Activated CD8-positive, alpha-beta T cell treated with anti-CD3 and anti-CD28 coated beads, Interleukin-2, amount 10 ng/mL, durations not matched to agents 7 days and 5 days (primary cell): ENCODE results near the gene ASZ1. TPM values are rescaled to one million over a fixed set of nuclear protein-coding genes. Genes with fewer than 3 reads are reported as not detected.

Experiments
- ATAC-seq: fragments of 150-1000 bp; cut with Tn5 transposase; one replicate; pipeline ENCODE4 v1.10.0; 2021; ENCODE audit warnings: moderate library complexity
- CTCF ChIA-PET: fragments of 350-600 bp; sonication (Branson Sonifier 250); formaldehyde crosslinking; loops from one replicate; lab custom pipeline; 2021; ENCODE audit warnings: antibody characterized with exemption; lab: Charles Lee
- POLR2A ChIA-PET: fragments of 350-600 bp; sonication (Branson Sonifier 250); formaldehyde crosslinking; loops from one replicate; lab custom pipeline; 2021; ENCODE audit warnings: antibody characterized with exemption; lab: Charles Lee
- DNase-seq: peaks from one replicate; pipeline ENCODE4 v3.0.0-alpha.2; 2020
- H3K27ac Mint-ChIP-seq: one replicate; pipeline ENCODE4 v1.8.0; 2021; ENCODE audit warnings: mild to moderate bottlenecking, mixed read lengths
- H3K27me3 Mint-ChIP-seq: one replicate; pipeline ENCODE4 v1.8.0; 2021; ENCODE audit warnings: low read depth, mixed read lengths
- H3K36me3 Mint-ChIP-seq: one replicate; pipeline ENCODE4 v1.8.0; 2021; ENCODE audit warnings: low read depth, mixed read lengths
- H3K4me1 Mint-ChIP-seq: one replicate; pipeline ENCODE4 v1.8.0; 2021; ENCODE audit warnings: low read depth, mixed read lengths
- H3K4me3 Mint-ChIP-seq: one replicate; pipeline ENCODE4 v1.8.0; 2021; ENCODE audit warnings: mild to moderate bottlenecking, mixed read lengths
- H3K9me3 Mint-ChIP-seq: one replicate; pipeline ENCODE4 v1.8.0; 2022; ENCODE audit warnings: mixed read lengths; ENCODE audit not compliant: insufficient read depth
- total RNA-seq, 2 experiments: library from RNA; stranded (reverse); gene quantifications; one replicate each; pipeline ENCODE4 v1.2.3, GENCODE V29; 2021

ASZ1 gene
- total RNA-seq, 2 experiments from 2014 or later: not detected

GRCh38 chr7:117399820-117400422 is 27.4 kb downstream of the ASZ1 start:
- no peak overlapping the region for H3K27ac Mint-ChIP-seq

GRCh38 chr7:117395743-117396142 is 31.6 kb downstream of the ASZ1 start:
- Mint-ChIP-seq H3K9me3 (no peaks in the 10 kb centered on the region), H3K4me1 (no peaks in the 10 kb centered on the region), H3K27me3 (no peaks in the 10 kb centered on the region), H3K27ac (no peak overlapping the region), H3K4me3 (no peak overlapping the region), H3K36me3 (no peaks in the 10 kb centered on the region)
- ChIA-PET CTCF (no interaction called here), POLR2A (no interaction called here)
- no peak for DNase-seq
- no peak for ATAC-seq

More at GRCh38 chr7:117399820-117400422, 27.4 kb downstream of the ASZ1 start:
- no peak overlapping the region for H3K4me3 Mint-ChIP-seq
- ATAC-seq (no peak), DNase-seq (no peak)
- H3K27me3 Mint-ChIP-seq: no peaks in the 10 kb centered on the region
- CTCF ChIA-PET: no interaction called here
- no peaks in the 10 kb centered on the region for H3K9me3 Mint-ChIP-seq
- no peaks in the 10 kb centered on the region for H3K4me1 Mint-ChIP-seq
- no peaks in the 10 kb centered on the region for H3K36me3 Mint-ChIP-seq
- POLR2A ChIA-PET: no interaction called here

DNA sequence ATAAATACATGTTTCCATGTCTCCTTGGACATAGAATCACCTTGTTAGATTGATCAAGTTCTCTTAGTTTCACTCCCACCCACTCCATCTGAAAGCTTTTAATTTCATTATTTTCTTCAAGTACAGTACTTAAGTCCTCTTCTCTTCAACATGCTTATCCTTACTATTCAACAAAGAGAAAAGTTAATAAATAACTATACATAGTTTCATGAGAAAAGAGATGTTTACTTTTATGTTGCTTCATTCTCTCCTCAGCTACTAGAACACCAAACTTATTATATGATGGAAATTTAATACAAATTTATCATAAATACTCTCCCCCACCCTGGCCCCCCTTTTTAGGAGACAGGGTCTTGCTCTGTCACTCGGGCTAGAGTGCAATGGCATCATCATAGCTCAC is 33.5 kb downstream of the ASZ1 start:
- ChIA-PET POLR2A (no interaction called here), CTCF (no interaction called here)
- DNase-seq (no peak), ATAC-seq (no peak)
- Mint-ChIP-seq H3K27me3 (no peaks in the 10 kb centered on the region), H3K4me1 (no peaks in the 10 kb centered on the region), H3K4me3 (no peak overlapping the region), H3K36me3 (no peaks in the 10 kb centered on the region), H3K27ac (no peak overlapping the region), H3K9me3 (no peaks in the 10 kb centered on the region)

DNA sequence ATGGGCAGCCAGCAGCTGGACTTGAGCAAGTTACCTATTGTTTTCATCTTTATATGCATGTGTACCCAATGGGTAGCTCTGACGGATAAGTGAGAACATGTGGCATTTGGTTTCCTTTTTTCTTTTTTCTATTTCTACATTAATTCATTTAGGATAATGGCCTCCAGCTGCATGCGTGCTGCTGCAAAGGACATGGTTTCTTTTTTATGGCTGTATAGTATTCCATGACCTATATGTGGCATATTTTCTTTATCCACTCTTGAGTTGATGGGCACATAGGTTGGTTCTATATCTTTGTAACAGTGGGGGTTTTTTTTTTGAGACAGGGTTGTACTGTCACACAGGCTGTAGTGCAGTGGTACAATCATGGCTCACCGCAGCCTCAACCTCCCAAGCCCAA is 37.4 kb downstream of the ASZ1 start:
- H3K4me1 Mint-ChIP-seq: no peaks in the 10 kb centered on the region
- H3K4me3 Mint-ChIP-seq: no peak overlapping the region
- ChIA-PET POLR2A (no interaction called here), CTCF (no interaction called here)
- H3K36me3 Mint-ChIP-seq: no peaks in the 10 kb centered on the region
- no peaks in the 10 kb centered on the region for H3K9me3 Mint-ChIP-seq
- no peak for DNase-seq
- H3K27me3 Mint-ChIP-seq: no peaks in the 10 kb centered on the region
- no peak for ATAC-seq
- H3K27ac Mint-ChIP-seq: no peak overlapping the region

DNA sequence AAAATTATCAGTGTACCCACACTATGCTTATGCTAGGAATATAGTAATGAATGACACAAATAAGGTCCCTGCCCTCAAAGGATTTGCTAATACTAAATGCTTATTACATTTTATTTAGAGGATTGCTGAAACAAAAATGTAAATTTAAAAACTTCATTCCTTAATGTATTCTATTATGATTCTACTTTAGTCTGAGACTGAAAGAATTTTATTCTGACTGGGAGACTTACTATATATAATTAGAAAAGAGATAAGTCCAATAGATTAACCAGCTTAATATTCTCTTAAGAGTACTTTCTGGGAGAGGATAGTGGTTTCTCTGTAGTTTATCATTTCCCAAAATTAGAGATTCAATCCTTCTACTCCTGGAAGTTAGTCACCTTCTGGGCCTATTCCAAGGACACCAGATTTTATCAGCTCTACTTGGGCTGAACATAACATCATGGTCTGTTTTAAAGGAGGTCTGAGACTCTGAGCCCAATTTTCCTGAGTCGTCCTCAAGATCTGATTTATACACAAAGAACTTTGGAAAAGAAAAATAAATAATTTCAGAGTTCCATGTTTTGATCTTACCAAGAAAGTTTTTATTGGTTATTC is 41.1 kb downstream of the ASZ1 start:
- no peaks in the 10 kb centered on the region for H3K27me3 Mint-ChIP-seq
- CTCF ChIA-PET: no interaction called here
- H3K4me1 Mint-ChIP-seq: no peaks in the 10 kb centered on the region
- no peaks in the 10 kb centered on the region for H3K36me3 Mint-ChIP-seq
- no peaks in the 10 kb centered on the region for H3K9me3 Mint-ChIP-seq
- ATAC-seq: no peak
- H3K27ac Mint-ChIP-seq: no peak overlapping the region
- POLR2A ChIA-PET: no interaction called here
- DNase-seq: no peak
- no peak overlapping the region for H3K4me3 Mint-ChIP-seq

- ChIA-PET CTCF (no interaction called here), POLR2A (no interaction called here)
- Mint-ChIP-seq H3K27ac (no peak overlapping the region), H3K27me3 (no peaks in the 10 kb centered on the region), H3K36me3 (no peaks in the 10 kb centered on the region), H3K4me3 (no peak overlapping the region), H3K4me1 (no peaks in the 10 kb centered on the region), H3K9me3 (no peaks in the 10 kb centered on the region)
- ATAC-seq (no peak), DNase-seq (no peak)
Measured at GRCh38 chr7:117385363-117386109, 41.8 kb downstream of the ASZ1 start.

GRCh38 chr7:117384688-117385362 is 42.5 kb downstream of the ASZ1 start:
- Mint-ChIP-seq H3K27me3 (no peaks in the 10 kb centered on the region), H3K36me3 (no peaks in the 10 kb centered on the region), H3K4me3 (no peak overlapping the region), H3K9me3 (no peaks in the 10 kb centered on the region), H3K4me1 (no peaks in the 10 kb centered on the region), H3K27ac (no peak overlapping the region)
- POLR2A ChIA-PET: no interaction called here
- CTCF ChIA-PET: no interaction called here
- ATAC-seq (no peak), DNase-seq (no peak)

DNA sequence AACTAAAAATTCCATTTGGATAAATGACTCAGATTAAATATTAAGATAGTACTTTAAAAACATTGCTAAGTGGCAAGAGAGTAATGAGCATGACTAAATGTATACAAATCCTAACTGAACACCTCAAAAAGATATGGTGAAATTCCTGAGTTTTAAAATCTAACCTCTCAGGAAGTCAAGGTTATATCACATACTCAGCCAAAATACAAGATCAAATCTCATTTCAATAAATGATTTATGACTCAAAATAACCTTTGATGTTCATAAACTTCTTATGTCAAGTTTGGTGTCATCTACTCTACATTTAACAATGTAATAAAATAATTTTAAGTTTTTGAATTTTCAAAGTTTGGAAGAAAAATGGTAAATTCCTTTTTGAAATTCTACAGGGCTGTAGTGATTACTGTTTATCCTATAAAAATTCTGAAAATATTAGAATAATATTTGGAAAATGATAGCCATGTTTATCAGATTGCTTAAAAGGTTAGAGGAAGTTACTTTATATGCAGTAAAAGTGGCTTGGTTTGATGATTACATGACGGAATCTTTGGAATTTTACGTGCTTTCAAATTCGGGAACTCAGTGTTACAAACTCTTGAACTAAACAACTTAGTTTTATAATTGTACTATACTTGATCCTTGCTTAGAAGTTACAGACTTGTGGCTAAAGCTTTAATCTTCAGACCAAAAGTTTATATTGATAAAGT is 43.7 kb downstream of the ASZ1 start:
- DNase-seq (no peak), ATAC-seq (no peak)
- no peak overlapping the region for H3K4me3 Mint-ChIP-seq
- ChIA-PET POLR2A (no interaction called here), CTCF (no interaction called here)
- no peaks in the 10 kb centered on the region for H3K27me3 Mint-ChIP-seq
- no peak overlapping the region for H3K27ac Mint-ChIP-seq
- no peaks in the 10 kb centered on the region for H3K9me3 Mint-ChIP-seq
- H3K36me3 Mint-ChIP-seq: no peaks in the 10 kb centered on the region
- H3K4me1 Mint-ChIP-seq: no peaks in the 10 kb centered on the region

GRCh38 chr7:117383046-117383445 is 44.2 kb downstream of the ASZ1 start:
- POLR2A ChIA-PET: no interaction called here
- Mint-ChIP-seq H3K4me1 (no peaks in the 10 kb centered on the region), H3K36me3 (no peaks in the 10 kb centered on the region)

DNA sequence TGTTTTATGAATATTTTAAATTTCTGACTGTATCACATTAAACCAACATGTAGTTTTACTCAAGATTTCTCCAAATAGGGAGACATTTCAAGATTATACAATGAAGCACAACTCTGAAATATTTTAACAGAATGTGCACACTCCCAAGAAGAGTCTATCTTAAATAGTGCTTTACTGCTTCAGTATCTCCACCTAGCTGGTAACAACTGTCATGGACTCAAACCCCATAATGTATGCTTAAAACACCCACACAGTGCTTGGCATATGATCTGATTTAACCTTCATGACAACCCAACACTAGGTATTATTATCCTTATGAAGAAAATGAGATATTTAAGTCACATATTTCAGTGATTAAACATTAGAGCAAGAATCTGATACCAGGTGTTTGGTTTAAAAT is 45.9 kb downstream of the ASZ1 start:
- Mint-ChIP-seq H3K27ac (no peak overlapping the region), H3K36me3 (no peaks in the 10 kb centered on the region), H3K27me3 (no peaks in the 10 kb centered on the region), H3K9me3 (no peaks in the 10 kb centered on the region), H3K4me1 (no peaks in the 10 kb centered on the region), H3K4me3 (no peak overlapping the region)
- no peak for ATAC-seq
- CTCF ChIA-PET: no interaction called here
- POLR2A ChIA-PET: no interaction called here
- no peak for DNase-seq

More at GRCh38 chr7:117383046-117383445, 44.2 kb downstream of the ASZ1 start:
- DNase-seq (no peak), ATAC-seq (no peak)
- H3K27ac Mint-ChIP-seq: no peak overlapping the region
- H3K27me3 Mint-ChIP-seq: no peaks in the 10 kb centered on the region
- CTCF ChIA-PET: no interaction called here
- no peak overlapping the region for H3K4me3 Mint-ChIP-seq
- H3K9me3 Mint-ChIP-seq: no peaks in the 10 kb centered on the region

GRCh38 chr7:117375380-117375779 is 51.9 kb downstream of the ASZ1 start:
- Mint-ChIP-seq H3K9me3 (no peaks in the 10 kb centered on the region), H3K27me3 (no peaks in the 10 kb centered on the region), H3K4me3 (no peak overlapping the region), H3K27ac (no peak overlapping the region), H3K36me3 (no peaks in the 10 kb centered on the region), H3K4me1 (no peaks in the 10 kb centered on the region)
- DNase-seq: no peak
- no peak for ATAC-seq
- POLR2A ChIA-PET: no interaction called here
- CTCF ChIA-PET: no interaction called here
